Stimulated activated naive CD8-positive, alpha-beta T cell treated with anti-CD3 and anti-CD28 coated beads, Interleukin-15, Interleukin-2, amounts not matched to agents 100 ng/mL and 50 ng/mL, for 24 hours (primary cell): ENCODE measurements around the gene LAPTM5.

Experiments
- H3K27ac Mint-ChIP-seq: one replicate; pipeline ENCODE4 v1.8.0; 2021; ENCODE audit warnings: mild to moderate bottlenecking, mixed read lengths
- H3K27me3 Mint-ChIP-seq: one replicate; pipeline ENCODE4 v1.8.0; 2021; ENCODE audit warnings: mixed read lengths
- H3K36me3 Mint-ChIP-seq: one replicate; pipeline ENCODE4 v1.8.0; 2021; ENCODE audit warnings: low read depth, mixed read lengths
- H3K4me1 Mint-ChIP-seq: one replicate; pipeline ENCODE4 v1.8.0; 2021; ENCODE audit warnings: low read depth, mixed read lengths
- H3K4me3 Mint-ChIP-seq: one replicate; pipeline ENCODE4 v1.8.0; 2021; ENCODE audit warnings: mild to moderate bottlenecking, mixed read lengths
- H3K9me3 Mint-ChIP-seq: one replicate; pipeline ENCODE4 v1.8.0; 2021; ENCODE audit warnings: mixed read lengths

The LAPTM5 gene

GRCh38 chr1:30738715-30739559, 18.6 kb downstream of the LAPTM5 start:
- Mint-ChIP-seq H3K27ac (peak overlapping the region; percentile 89), H3K36me3 (peaks cover 91% of the 10 kb centered on the region)

GRCh38 chr1:30738040-30738714, 19.4 kb downstream of the LAPTM5 start:
- H3K4me3 Mint-ChIP-seq, result no peak overlapping the region
- H3K36me3 Mint-ChIP-seq, result peaks cover 88% of the 10 kb centered on the region
- no peaks in the 10 kb centered on the region for H3K27me3 Mint-ChIP-seq
- H3K9me3 Mint-ChIP-seq, result no peaks in the 10 kb centered on the region
- H3K27ac Mint-ChIP-seq, result peak overlapping the region; percentile 56
- H3K4me1 Mint-ChIP-seq, result peaks cover 66% of the 10 kb centered on the region

More at GRCh38 chr1:30738715-30739559, 18.6 kb downstream of the LAPTM5 start:
- Mint-ChIP-seq H3K4me3 (no peak overlapping the region), H3K9me3 (no peaks in the 10 kb centered on the region), H3K4me1 (peaks cover 74% of the 10 kb centered on the region), H3K27me3 (no peaks in the 10 kb centered on the region)

GRCh38 chr1:30737357-30738039, 20.1 kb downstream of the LAPTM5 start:
- Mint-ChIP-seq H3K9me3 (no peaks in the 10 kb centered on the region), H3K4me3 (no peak overlapping the region), H3K27me3 (no peaks in the 10 kb centered on the region), H3K4me1 (peaks cover 63% of the 10 kb centered on the region), H3K27ac (peak overlapping the region; percentile 56), H3K36me3 (peaks cover 89% of the 10 kb centered on the region)

GRCh38 chr1:30735668-30736498, 21.7 kb downstream of the LAPTM5 start:
- Mint-ChIP-seq H3K9me3 (no peaks in the 10 kb centered on the region), H3K27ac (no peak overlapping the region), H3K4me3 (no peak overlapping the region), H3K4me1 (peaks cover 61% of the 10 kb centered on the region), H3K27me3 (no peaks in the 10 kb centered on the region), H3K36me3 (peaks cover 80% of the 10 kb centered on the region)

GRCh38 chr1:30735124-30735523, 22.4 kb downstream of the LAPTM5 start:
- no peaks in the 10 kb centered on the region for H3K9me3 Mint-ChIP-seq
- H3K4me3 Mint-ChIP-seq, result no peak overlapping the region
- H3K27ac Mint-ChIP-seq, result no peak overlapping the region
- no peaks in the 10 kb centered on the region for H3K27me3 Mint-ChIP-seq
- peaks cover 56% of the 10 kb centered on the region for H3K4me1 Mint-ChIP-seq
- peaks cover 75% of the 10 kb centered on the region for H3K36me3 Mint-ChIP-seq

GRCh38 chr1:30734580-30734979, 23.0 kb downstream of the LAPTM5 start:
- Mint-ChIP-seq H3K27ac (peak overlapping the region; percentile 7), H3K4me1 (peaks cover 50% of the 10 kb centered on the region), H3K36me3 (peaks cover 70% of the 10 kb centered on the region)

GRCh38 chr1:30734106-30734505, 23.5 kb downstream of the LAPTM5 start:
- peaks cover 65% of the 10 kb centered on the region for H3K36me3 Mint-ChIP-seq

More at GRCh38 chr1:30734580-30734979, 23.0 kb downstream of the LAPTM5 start:
- Mint-ChIP-seq H3K4me3 (no peak overlapping the region), H3K27me3 (no peaks in the 10 kb centered on the region), H3K9me3 (no peaks in the 10 kb centered on the region)

GRCh38 chr1:30733493-30733892, 24.1 kb downstream of the LAPTM5 start:
- Mint-ChIP-seq H3K27me3 (no peaks in the 10 kb centered on the region), H3K4me3 (no peak overlapping the region), H3K27ac (peak overlapping the region; percentile 34), H3K36me3 (peaks cover 59% of the 10 kb centered on the region), H3K9me3 (no peaks in the 10 kb centered on the region), H3K4me1 (peaks cover 41% of the 10 kb centered on the region)

More at GRCh38 chr1:30734106-30734505, 23.5 kb downstream of the LAPTM5 start:
- Mint-ChIP-seq H3K4me3 (no peak overlapping the region), H3K27me3 (no peaks in the 10 kb centered on the region), H3K9me3 (no peaks in the 10 kb centered on the region), H3K27ac (no peak overlapping the region), H3K4me1 (peaks cover 46% of the 10 kb centered on the region)

- Mint-ChIP-seq H3K4me1 (peaks cover 38% of the 10 kb centered on the region), H3K27me3 (no peaks in the 10 kb centered on the region), H3K27ac (peak overlapping the region; percentile 54), H3K9me3 (no peaks in the 10 kb centered on the region), H3K36me3 (peaks cover 48% of the 10 kb centered on the region), H3K4me3 (no peak overlapping the region)
These were observed 25.1 kb downstream of the LAPTM5 start for GRCh38 chr1:30732277-30732996.

GRCh38 chr1:30731806-30732276, 25.7 kb downstream of the LAPTM5 start:
- peak overlapping the region; percentile 33 for H3K4me3 Mint-ChIP-seq
- no peaks in the 10 kb centered on the region for H3K27me3 Mint-ChIP-seq
- peak overlapping the region; percentile 83 for H3K27ac Mint-ChIP-seq
- H3K4me1 Mint-ChIP-seq, result peaks cover 32% of the 10 kb centered on the region
- H3K9me3 Mint-ChIP-seq, result no peaks in the 10 kb centered on the region
- peaks cover 42% of the 10 kb centered on the region for H3K36me3 Mint-ChIP-seq

- Mint-ChIP-seq H3K27ac (peak overlapping the region; percentile 83), H3K4me3 (no peak overlapping the region), H3K36me3 (peaks cover 37% of the 10 kb centered on the region), H3K4me1 (peaks cover 30% of the 10 kb centered on the region), H3K9me3 (no peaks in the 10 kb centered on the region), H3K27me3 (no peaks in the 10 kb centered on the region)
These were observed 26.3 kb downstream of the LAPTM5 start for GRCh38 chr1:30731109-30731805.

- H3K4me1 Mint-ChIP-seq, result peaks cover 30% of the 10 kb centered on the region
- H3K4me3 Mint-ChIP-seq, result no peak overlapping the region
- no peaks in the 10 kb centered on the region for H3K27me3 Mint-ChIP-seq
- H3K27ac Mint-ChIP-seq, result no peak overlapping the region
- no peaks in the 10 kb centered on the region for H3K9me3 Mint-ChIP-seq
- peaks cover 29% of the 10 kb centered on the region for H3K36me3 Mint-ChIP-seq
These were observed 27.0 kb downstream of the LAPTM5 start for GRCh38 chr1:30730346-30731108.

- Mint-ChIP-seq H3K4me1 (peaks cover 30% of the 10 kb centered on the region), H3K27ac (no peak overlapping the region)
These were observed 27.7 kb downstream of the LAPTM5 start for GRCh38 chr1:30729901-30730300.

More at GRCh38 chr1:30729901-30730300, 27.7 kb downstream of the LAPTM5 start:
- Mint-ChIP-seq H3K4me3 (no peak overlapping the region), H3K9me3 (no peaks in the 10 kb centered on the region), H3K27me3 (no peaks in the 10 kb centered on the region), H3K36me3 (peaks cover 26% of the 10 kb centered on the region)
